H9 (cell line): ENCODE measurements around the gene IGF2BP2. TPM values are rescaled to one million over a fixed set of nuclear protein-coding genes. Genes with fewer than 3 reads are reported as not detected.

ENCODE experiments used
- DNase-seq: peaks from one replicate; pipeline ENCODE4 v3.0.0-alpha.2; 2017
- H2AFZ ChIP-seq: one replicate; pipeline ENCODE4 v1.6.1; 2013; ENCODE audit warnings: mild to moderate bottlenecking, low read length, control low read depth, moderate library complexity
- H2AK5ac ChIP-seq: 2 replicates; pipeline ENCODE4 v1.6.1; 2013; ENCODE audit warnings: low read length, control low read depth, mixed read lengths; ENCODE audit not compliant: insufficient read length
- H2BK120ac ChIP-seq: one replicate; pipeline ENCODE4 v1.6.1; 2013; ENCODE audit warnings: low read depth, mild to moderate bottlenecking, low read length, control low read depth, inconsistent platforms; ENCODE audit not compliant: poor library complexity, severe bottlenecking
- H2BK12ac ChIP-seq: 2 replicates; pipeline ENCODE4 v1.6.1; 2013; ENCODE audit warnings: low read length, control low read depth, mixed read lengths, low read depth; ENCODE audit not compliant: insufficient read length
- H2BK15ac ChIP-seq: 2 replicates; pipeline ENCODE4 v1.6.1; 2013; ENCODE audit warnings: low read depth, low read length, control low read depth
- H2BK20ac ChIP-seq: one replicate; pipeline ENCODE4 v1.6.1; 2013; ENCODE audit warnings: low read depth, mild to moderate bottlenecking, low read length, control low read depth, inconsistent platforms; ENCODE audit not compliant: poor library complexity, severe bottlenecking
- H2BK5ac ChIP-seq: 2 replicates; pipeline ENCODE4 v1.6.1; 2013; ENCODE audit warnings: low read length, control low read depth, mixed read lengths; ENCODE audit not compliant: insufficient read length
- H3K14ac ChIP-seq: 2 replicates; pipeline ENCODE4 v1.6.1; 2013; ENCODE audit warnings: low read length, control low read depth; ENCODE audit not compliant: insufficient read depth
- H3K18ac ChIP-seq: 2 replicates; pipeline ENCODE4 v1.6.1; 2013; ENCODE audit warnings: low read depth, mild to moderate bottlenecking, mixed read lengths, low read length, control low read depth; ENCODE audit not compliant: insufficient read length
- H3K23ac ChIP-seq: 2 replicates; pipeline ENCODE4 v1.6.1; 2013; ENCODE audit warnings: low read length, control low read depth, mixed read lengths, low read depth; ENCODE audit not compliant: insufficient read length
- H3K23me2 ChIP-seq: 2 replicates; pipeline ENCODE4 v1.6.1; 2013; ENCODE audit warnings: low read depth, mild to moderate bottlenecking, mixed read lengths, low read length, control low read depth; ENCODE audit not compliant: insufficient read length, poor library complexity, severe bottlenecking
- H3K27ac ChIP-seq: 2 replicates; pipeline ENCODE4 v1.5.1; 2013; ENCODE audit warnings: low read length, control low read depth, mixed read lengths, low read depth; ENCODE audit not compliant: insufficient read length
- H3K27me3 ChIP-seq: 2 replicates; pipeline ENCODE4 v1.6.1; 2013; ENCODE audit warnings: low read length, control low read depth, inconsistent platforms; ENCODE audit not compliant: insufficient read depth
- H3K4ac ChIP-seq: 2 replicates; pipeline ENCODE4 v1.6.1; 2013; ENCODE audit warnings: low read depth, mild to moderate bottlenecking, control low read depth, inconsistent platforms, low read length, moderate library complexity
- H3K4me1 ChIP-seq: 2 replicates; pipeline ENCODE4 v1.6.1; 2013; ENCODE audit warnings: low read length, control low read depth, inconsistent platforms; ENCODE audit not compliant: insufficient read depth
- H3K4me2 ChIP-seq: 2 replicates; pipeline ENCODE4 v1.6.1; 2013; ENCODE audit warnings: low read length, control low read depth, mixed read lengths; ENCODE audit not compliant: insufficient read length, insufficient read depth
- H3K56ac ChIP-seq: 2 replicates; pipeline ENCODE4 v1.6.1; 2013; ENCODE audit warnings: low read depth, mild to moderate bottlenecking, mixed read lengths, low read length, control low read depth; ENCODE audit not compliant: insufficient read length
- H3K79me1 ChIP-seq: 2 replicates; pipeline ENCODE4 v1.6.1; 2013; ENCODE audit warnings: low read depth, mild to moderate bottlenecking, moderate library complexity, low read length, control low read depth, inconsistent platforms; ENCODE audit not compliant: insufficient read depth, poor library complexity, severe bottlenecking
- H3K79me2 ChIP-seq: 2 replicates; pipeline ENCODE4 v1.6.1; 2013; ENCODE audit warnings: low read length, control low read depth, inconsistent platforms; ENCODE audit not compliant: insufficient read depth
- H3K9ac ChIP-seq: 2 replicates; pipeline ENCODE4 v1.6.1; 2013; ENCODE audit warnings: low read length, control low read depth, mixed read lengths; ENCODE audit not compliant: insufficient read length; ENCODE audit errors: extremely low read depth
- H3K9me3 ChIP-seq: one replicate; pipeline ENCODE4 v1.6.1; 2013; ENCODE audit warnings: low read depth, low read length, inconsistent platforms; ENCODE audit not compliant: control insufficient read depth
- H3T11ph ChIP-seq: one replicate; pipeline ENCODE4 v1.6.1; 2013; ENCODE audit warnings: mild to moderate bottlenecking, low read length, control low read depth, inconsistent platforms
- H4K20me1 ChIP-seq: one replicate; pipeline ENCODE4 v1.6.1; 2013; ENCODE audit not compliant: control insufficient read depth, insufficient read length, insufficient read depth
- H4K5ac ChIP-seq: 2 replicates; pipeline ENCODE4 v1.6.1; 2013; ENCODE audit warnings: low read depth, mild to moderate bottlenecking, mixed read lengths, low read length, control low read depth; ENCODE audit not compliant: insufficient read length
- H4K8ac ChIP-seq: replicated peaks from 2 replicates; pipeline ENCODE4 v1.6.1; 2013; ENCODE audit warnings: low read length, control low read depth, mixed read lengths, low read depth; ENCODE audit not compliant: insufficient read length
- H4K91ac ChIP-seq: 2 replicates; pipeline ENCODE4 v1.6.1; 2013; ENCODE audit warnings: low read depth, mild to moderate bottlenecking, moderate library complexity, mixed read lengths, low read length, control low read depth; ENCODE audit not compliant: insufficient read length
- H3K27ac Mint-ChIP-seq, 3 experiments: 2 replicates in 2 of 3; 3 replicates in 1 of 3; pipeline ENCODE4 v1.8.0; 2020 to 2021; ENCODE audit warnings: mixed read lengths in 3 of 3, mild to moderate bottlenecking in 1 of 3, moderate library complexity in 1 of 3
- H3K27me3 Mint-ChIP-seq: 2 replicates; pipeline ENCODE4 v1.8.0; 2021; ENCODE audit warnings: low read depth, mild to moderate bottlenecking, moderate library complexity, mixed read lengths
- H3K36me3 Mint-ChIP-seq, 3 experiments: 2 replicates in 2 of 3; 3 replicates in 1 of 3; pipeline ENCODE4 v1.8.0; 2020 to 2021; ENCODE audit warnings: low read depth in 3 of 3, mixed read lengths in 3 of 3; ENCODE audit not compliant: insufficient read depth in 1 of 3
- H3K4me1 Mint-ChIP-seq, 2 experiments: 2 replicates each; pipeline ENCODE4 v1.8.0; 2020; ENCODE audit warnings: mixed read lengths in 2 of 2
- H3K4me3 Mint-ChIP-seq, 2 experiments: 2 replicates in 1 of 2; 3 replicates in 1 of 2; pipeline ENCODE4 v1.8.0; 2020 to 2021; ENCODE audit warnings: mild to moderate bottlenecking in 2 of 2, mixed read lengths in 2 of 2, moderate library complexity in 1 of 2
- H3K9me3 Mint-ChIP-seq, 2 experiments: 2 replicates in 1 of 2; 3 replicates in 1 of 2; pipeline ENCODE4 v1.8.0; 2020; ENCODE audit warnings: mild to moderate bottlenecking in 2 of 2, mixed read lengths in 2 of 2, moderate library complexity in 1 of 2
- total RNA-seq: library from RNA; stranded (reverse); gene quantifications from 2 replicates; pipeline ENCODE4 v1.2.1, GENCODE V29; 2021
- TF ChIP-seq, protein P1 (sequence below): fragments of 200-600 bp; sonication (generic); conservative IDR thresholded peaks from 3 replicates; pipeline ENCODE4 v1.8.0; 2021; ENCODE audit warnings: antibody characterized with exemption, mild to moderate bottlenecking

The IGF2BP2 gene
- total RNA-seq, 1 experiment from 2014 or later, result 130 TPM

DNA sequence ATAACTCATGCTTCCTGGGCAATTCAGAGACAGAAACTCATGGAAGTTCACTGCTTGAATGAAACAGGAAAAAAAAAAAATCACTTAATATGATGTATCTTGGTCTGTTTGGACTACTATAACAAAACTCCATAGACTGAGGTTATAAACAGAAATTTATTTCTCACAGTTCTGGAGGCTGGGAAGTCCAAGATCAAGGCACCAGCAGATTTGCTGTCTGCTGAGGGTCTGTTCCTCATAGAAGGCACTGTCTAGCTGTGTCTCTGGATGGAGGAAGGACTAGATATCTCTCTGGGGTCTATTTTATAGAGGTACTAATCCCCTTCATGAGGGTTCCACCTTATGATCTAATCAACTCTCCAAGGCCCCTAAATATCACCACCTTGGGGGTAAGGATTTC lies 119.3 kb downstream of the IGF2BP2 start:
- no peak overlapping the region for H3K9ac ChIP-seq
- H2BK15ac ChIP-seq, result no peak overlapping the region
- H3K56ac ChIP-seq, result no peak overlapping the region
- no peak overlapping the region for H3K23ac ChIP-seq
- no peaks in the 10 kb centered on the region for H3K9me3 ChIP-seq
- peaks cover 7% of the 10 kb centered on the region; the same call in 1 of the 2 replicates for H3K79me2 ChIP-seq
- H3K18ac ChIP-seq, result no peak overlapping the region
- Mint-ChIP-seq H3K4me1 (peaks cover 53 to 54% of the 10 kb centered on the region in 2 experiments), H3K9me3 (no peaks in the 10 kb centered on the region; a peak in 1 of 5 replicates), H3K27me3 (no peaks in the 10 kb centered on the region), H3K4me3 (no peak overlapping the region), H3K36me3 (peaks cover 0 to 5% (median 4%) of the 10 kb centered on the region in 3 experiments; a peak in 5 of 7 replicates), H3K27ac (no peak overlapping the region; a peak in 1 of 7 replicates)
- no peak overlapping the region for H3K14ac ChIP-seq
- no peaks in the 10 kb centered on the region for H3K27me3 ChIP-seq
- DNase-seq, result no peak
- H2AFZ ChIP-seq, result no peak overlapping the region
- H4K8ac ChIP-seq, result no peak overlapping the region
- no peak overlapping the region for H4K5ac ChIP-seq
- no peak overlapping the region for H2BK5ac ChIP-seq
- H3K79me1 ChIP-seq, result peaks cover 5% of the 10 kb centered on the region
- no peak overlapping the region for H2BK120ac ChIP-seq
- H4K20me1 ChIP-seq, result no peaks in the 10 kb centered on the region
- peaks cover 12% of the 10 kb centered on the region; the same call in 1 of the 2 replicates for H3K4me1 ChIP-seq
- no peak overlapping the region for H2BK20ac ChIP-seq
- no peaks in the 10 kb centered on the region for H3K23me2 ChIP-seq
- H3T11ph ChIP-seq, result no peak overlapping the region
- H2AK5ac ChIP-seq, result no peak overlapping the region
- H4K91ac ChIP-seq, result no peak overlapping the region
- H3K27ac ChIP-seq, result no peak overlapping the region
- TF ChIP-seq, protein P1, sequence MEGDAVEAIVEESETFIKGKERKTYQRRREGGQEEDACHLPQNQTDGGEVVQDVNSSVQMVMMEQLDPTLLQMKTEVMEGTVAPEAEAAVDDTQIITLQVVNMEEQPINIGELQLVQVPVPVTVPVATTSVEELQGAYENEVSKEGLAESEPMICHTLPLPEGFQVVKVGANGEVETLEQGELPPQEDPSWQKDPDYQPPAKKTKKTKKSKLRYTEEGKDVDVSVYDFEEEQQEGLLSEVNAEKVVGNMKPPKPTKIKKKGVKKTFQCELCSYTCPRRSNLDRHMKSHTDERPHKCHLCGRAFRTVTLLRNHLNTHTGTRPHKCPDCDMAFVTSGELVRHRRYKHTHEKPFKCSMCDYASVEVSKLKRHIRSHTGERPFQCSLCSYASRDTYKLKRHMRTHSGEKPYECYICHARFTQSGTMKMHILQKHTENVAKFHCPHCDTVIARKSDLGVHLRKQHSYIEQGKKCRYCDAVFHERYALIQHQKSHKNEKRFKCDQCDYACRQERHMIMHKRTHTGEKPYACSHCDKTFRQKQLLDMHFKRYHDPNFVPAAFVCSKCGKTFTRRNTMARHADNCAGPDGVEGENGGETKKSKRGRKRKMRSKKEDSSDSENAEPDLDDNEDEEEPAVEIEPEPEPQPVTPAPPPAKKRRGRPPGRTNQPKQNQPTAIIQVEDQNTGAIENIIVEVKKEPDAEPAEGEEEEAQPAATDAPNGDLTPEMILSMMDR, result no peak
- no peak overlapping the region for H3K4me2 ChIP-seq
- no peak overlapping the region for H3K4ac ChIP-seq
- no peak overlapping the region for H2BK12ac ChIP-seq
